ENCODE results near the gene TBL1XR1. TPM values are rescaled to one million over a fixed set of nuclear protein-coding genes. Genes with fewer than 3 reads are reported as not detected.

Gene TBL1XR1
- total RNA-seq, 2 donors from 2014 or later = 202 to 226 TPM

DNA sequence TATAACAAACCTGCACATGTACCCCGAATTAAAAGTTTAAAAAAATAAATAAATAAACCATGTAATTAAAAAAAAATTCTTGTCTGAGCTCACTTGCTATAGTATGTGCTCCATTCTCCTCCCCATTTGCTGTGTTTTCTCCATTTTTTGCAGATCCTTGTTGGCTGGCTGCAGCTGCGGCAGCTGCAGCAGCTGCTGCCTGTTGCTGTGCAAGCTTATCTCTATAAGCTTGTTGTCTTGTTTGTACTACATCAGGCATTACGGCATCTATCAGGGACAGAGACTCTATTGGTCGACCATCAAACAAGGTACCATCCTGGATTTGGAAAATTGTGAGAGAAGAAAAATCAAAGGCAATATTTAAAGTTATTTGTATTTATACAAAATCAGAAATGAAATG is 145.9 kb downstream of the TBL1XR1 start:
- no peak for DNase-seq
- Histone ChIP-seq H3K4me1 (no peaks in the 10 kb centered on the region), H3K27me3 (no peaks in the 10 kb centered on the region), H3K9ac (ENCODE audit: low read depth in 2 of 2, low read length in 2 of 2) (no peak overlapping the region), H3K27ac (no peak overlapping the region), H3K4me3 (no peak overlapping the region), H3K36me3 (peaks cover 4% of the 10 kb centered on the region), H3K9me3 (no peaks in the 10 kb centered on the region)
- intact Hi-C loops (cut with DNase I) = loop anchor here (2.0 to 10.0 kb wide), 3 partner anchors 145 to 723 kb away; partner anchors contain the start of gene TBL1XR1
- no peak for TF ChIP-seq CTCF (IDR thresholded peaks at IDR 0.05)

DNA sequence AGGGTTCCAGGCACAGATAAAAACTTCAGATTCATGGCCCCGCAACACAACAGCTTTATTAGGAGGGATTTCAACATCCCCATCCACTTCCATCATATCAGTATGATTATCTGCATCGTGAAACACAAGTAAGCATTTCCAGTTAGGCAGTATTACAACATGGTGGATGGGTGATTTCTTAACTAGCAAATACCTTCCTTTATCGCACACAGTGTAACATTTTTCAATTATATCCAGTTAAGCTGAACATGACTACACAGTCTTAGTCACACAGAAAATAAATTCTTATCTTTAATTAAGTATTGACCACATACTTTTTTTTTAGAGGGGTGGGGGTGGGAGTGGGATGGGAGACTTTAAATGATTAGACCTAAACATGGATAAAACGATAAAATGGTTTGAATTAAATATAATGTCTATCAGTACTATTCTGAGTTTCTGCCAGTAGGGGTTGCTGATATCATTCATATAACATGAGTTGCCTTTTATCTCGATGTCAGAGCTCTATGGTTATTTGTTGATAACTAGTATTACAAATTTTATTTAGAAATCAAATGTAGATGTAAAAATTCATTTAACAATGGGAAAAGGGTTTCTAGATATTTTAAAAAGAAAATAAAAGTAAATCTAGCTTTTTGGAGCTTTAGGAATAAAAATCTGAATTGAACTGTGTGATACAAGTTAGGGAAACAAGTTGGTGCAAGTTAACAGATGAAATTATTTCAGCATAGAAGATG is 146.6 kb downstream of the TBL1XR1 start:
- intact Hi-C loops (cut with DNase I) = loop anchor here (2.0 to 10.0 kb wide), 3 partner anchors 146 to 724 kb away; partner anchors contain the start of gene TBL1XR1
- no peaks in the 10 kb centered on the region for H3K27me3 ChIP-seq
- no peak overlapping the region for H3K9ac ChIP-seq (ENCODE audit: low read depth in 2 of 2, low read length in 2 of 2)
- DNase-seq = no peak
- H3K36me3 ChIP-seq = peaks cover 4% of the 10 kb centered on the region
- H3K27ac ChIP-seq = no peak overlapping the region
- no peaks in the 10 kb centered on the region for H3K4me1 ChIP-seq
- H3K9me3 ChIP-seq = no peaks in the 10 kb centered on the region
- peak; percentile 27 for TF ChIP-seq CTCF (IDR thresholded peaks at IDR 0.05)
- H3K4me3 ChIP-seq = no peak overlapping the region

GRCh38 chr3:177045767-177046166 is 151.5 kb downstream of the TBL1XR1 start:
- TF ChIP-seq CTCF (IDR thresholded peaks at IDR 0.05) = no peak
- no peaks in the 10 kb centered on the region for H3K9me3 ChIP-seq
- no peaks in the 10 kb centered on the region for H3K4me1 ChIP-seq
- no peak overlapping the region for H3K9ac ChIP-seq (ENCODE audit: low read depth in 2 of 2, low read length in 2 of 2)
- no peaks in the 10 kb centered on the region for H3K27me3 ChIP-seq
- H3K4me3 ChIP-seq = no peak overlapping the region
- intact Hi-C loops (cut with DNase I) = no loop called here
- no peak for DNase-seq
- H3K27ac ChIP-seq = no peak overlapping the region
- peaks cover 4% of the 10 kb centered on the region for H3K36me3 ChIP-seq

- Histone ChIP-seq H3K4me1 (no peaks in the 10 kb centered on the region), H3K36me3 (peaks cover 4% of the 10 kb centered on the region), H3K27ac (no peak overlapping the region), H3K9ac (ENCODE audit: low read depth in 2 of 2, low read length in 2 of 2) (no peak overlapping the region), H3K27me3 (no peaks in the 10 kb centered on the region), H3K9me3 (no peaks in the 10 kb centered on the region), H3K4me3 (no peak overlapping the region)
- DNase-seq = no peak
- TF ChIP-seq CTCF (IDR thresholded peaks at IDR 0.05) = no peak
- intact Hi-C loops (cut with DNase I) = no loop called here
These were observed 152.1 kb downstream of the TBL1XR1 start for GRCh38 chr3:177045222-177045621.

- Histone ChIP-seq H3K27me3 (no peaks in the 10 kb centered on the region), H3K36me3 (no peaks in the 10 kb centered on the region), H3K27ac (no peak overlapping the region), H3K9me3 (no peaks in the 10 kb centered on the region), H3K9ac (ENCODE audit: low read depth in 2 of 2, low read length in 2 of 2) (no peak overlapping the region), H3K4me1 (no peaks in the 10 kb centered on the region), H3K4me3 (no peak overlapping the region)
- intact Hi-C loops (cut with DNase I) = no loop called here
- TF ChIP-seq CTCF (IDR thresholded peaks at IDR 0.05) = no peak
- no peak for DNase-seq
These were observed 155.3 kb downstream of the TBL1XR1 start for GRCh38 chr3:177041730-177042551.
